GM06990 (cell line): ENCODE measurements around the gene SHOC2.
A peak's percentile ranks its signal among the peaks of the same experiment; 100 is the strongest.

ENCODE experiments used
- DNase-seq: peaks from one replicate; pipeline ENCODE4 v3.0.0-alpha.2; 2011; ENCODE audit not compliant: insufficient read length; ENCODE audit errors: extremely low read depth
- H3K27me3 ChIP-seq: replicated peaks from 2 replicates; pipeline ENCODE4 v1.6.0; 2011; ENCODE audit warnings: low read length; ENCODE audit not compliant: control insufficient read depth, insufficient read depth
- H3K36me3 ChIP-seq: 2 replicates; pipeline ENCODE4 v1.5.1; 2011; ENCODE audit warnings: low read length; ENCODE audit not compliant: control insufficient read depth, insufficient read depth
- H3K4me3 ChIP-seq: replicated peaks from 2 replicates; pipeline ENCODE4 v1.5.1; 2011; ENCODE audit warnings: low read depth, mild to moderate bottlenecking, control low read depth, low read length
- CTCF ChIP-seq: IDR thresholded peaks from 2 replicates; pipeline ENCODE4 v1.5.1; 2011; ENCODE audit warnings: low read length, control low read depth, mild to moderate bottlenecking, inconsistent platforms; ENCODE audit not compliant: insufficient read depth, poor library complexity, severe bottlenecking

The SHOC2 gene

GRCh38 chr10:110872984-110873923 is 46.1 kb upstream of the SHOC2 start:
- H3K36me3 ChIP-seq: peaks cover under 1% of the 10 kb centered on the region; the same call in 1 of the 2 replicates
- peak overlapping the region; percentile 83 for H3K4me3 ChIP-seq
- no peak for DNase-seq
- TF ChIP-seq CTCF: no peak
- no peaks in the 10 kb centered on the region for H3K27me3 ChIP-seq

- no peak for TF ChIP-seq CTCF
- Histone ChIP-seq H3K36me3 (peaks cover 2% of the 10 kb centered on the region; the same call in 1 of the 2 replicates), H3K27me3 (no peaks in the 10 kb centered on the region), H3K4me3 (peak overlapping the region; percentile 83)
- no peak for DNase-seq
These were observed 45.5 kb upstream of the SHOC2 start for GRCh38 chr10:110873951-110874350.

GRCh38 chr10:110876000-110876399 is 43.4 kb upstream of the SHOC2 start:
- H3K27me3 ChIP-seq: no peaks in the 10 kb centered on the region
- DNase-seq: no peak
- TF ChIP-seq CTCF: no peak
- H3K36me3 ChIP-seq: peaks cover 2% of the 10 kb centered on the region; the same call in 1 of the 2 replicates
- H3K4me3 ChIP-seq: no peak overlapping the region

- peaks cover 2% of the 10 kb centered on the region; the same call in 1 of the 2 replicates for H3K36me3 ChIP-seq
- no peak overlapping the region for H3K4me3 ChIP-seq
- DNase-seq: no peak
- TF ChIP-seq CTCF: no peak
- H3K27me3 ChIP-seq: no peaks in the 10 kb centered on the region
These were observed 42.6 kb upstream of the SHOC2 start for GRCh38 chr10:110876788-110877187.

- H3K36me3 ChIP-seq: peaks cover 4% of the 10 kb centered on the region
- no peak overlapping the region for H3K4me3 ChIP-seq
- TF ChIP-seq CTCF: no peak
- no peaks in the 10 kb centered on the region for H3K27me3 ChIP-seq
- DNase-seq: no peak
These were observed 39.4 kb upstream of the SHOC2 start for GRCh38 chr10:110880012-110880411.
